Common myeloid progenitor, CD34-positive (primary cell): ENCODE results near the gene CACNA2D4.

Experiments used
- CTCF ChIA-PET: fragments of 350-600 bp; sonication (Branson Sonifier 250); formaldehyde crosslinking; loops from one replicate; lab custom pipeline; 2021; ENCODE audit warnings: antibody characterized with exemption; lab: Charles Lee
- POLR2A ChIA-PET: fragments of 350-600 bp; sonication (Branson Sonifier 250); formaldehyde crosslinking; loops from one replicate; lab custom pipeline; 2021; ENCODE audit warnings: antibody characterized with exemption; lab: Charles Lee
- DNase-seq, 3 donors: peaks; one replicate each; pipeline versions ENCODE4 v3.0.0 to v3.0.0-alpha.2; 2013
- H3K27ac ChIP-seq, 2 experiments: 1 replicate in 1 of 2; 2 replicates in 1 of 2; pipeline ENCODE4 v1.7.0; 2013; ENCODE audit warnings: inconsistent platforms in 2 of 2, low read length in 2 of 2, mild to moderate bottlenecking in 2 of 2, low read depth in 1 of 2, moderate library complexity in 1 of 2; ENCODE audit not compliant: severe bottlenecking in 2 of 2, insufficient read depth in 1 of 2, poor library complexity in 1 of 2
- H3K27me3 ChIP-seq, 5 experiments: replicated peaks in 2 of 5; 1 replicate in 3 of 5; 2 replicates in 2 of 5; pipeline versions ENCODE4 v1.6.1 to v1.7.0; 2013; ENCODE audit warnings: low read length in 4 of 5, mild to moderate bottlenecking in 2 of 5, moderate library complexity in 2 of 5, inconsistent platforms in 1 of 5; ENCODE audit not compliant: insufficient read depth in 5 of 5, control insufficient read depth in 4 of 5
- H3K36me3 ChIP-seq, 4 experiments: 1 replicate in 2 of 4; 2 replicates in 2 of 4; pipeline versions ENCODE4 v1.6.1 to v1.7.0; 2013; ENCODE audit warnings: low read length in 3 of 4, control low read depth in 1 of 4, mild to moderate bottlenecking in 1 of 4; ENCODE audit not compliant: control insufficient read depth in 4 of 4, insufficient read depth in 4 of 4
- H3K4me1 ChIP-seq, 4 experiments: 1 replicate in 3 of 4; 2 replicates in 1 of 4; pipeline versions ENCODE4 v1.6.1 to v1.7.1; 2013; ENCODE audit warnings: low read length in 3 of 4, mild to moderate bottlenecking in 3 of 4, control low read depth in 1 of 4, inconsistent platforms in 1 of 4, moderate library complexity in 1 of 4; ENCODE audit not compliant: control insufficient read depth in 4 of 4, insufficient read depth in 4 of 4; ENCODE audit errors: control extremely low read depth in 1 of 4
- H3K4me3 ChIP-seq, 7 experiments: 1 replicate in 4 of 7; 2 replicates in 3 of 7; pipeline versions ENCODE4 v1.5.1 to v1.7.0; 2013; ENCODE audit warnings: mild to moderate bottlenecking in 7 of 7, low read length in 6 of 7, moderate library complexity in 6 of 7, inconsistent platforms in 2 of 7, low read depth in 2 of 7, control low read depth in 1 of 7; ENCODE audit not compliant: insufficient read depth in 4 of 7, control insufficient read depth in 1 of 7; ENCODE audit errors: extremely low read depth in 1 of 7
- H3K9me3 ChIP-seq, 5 experiments: 1 replicate in 4 of 5; 2 replicates in 1 of 5; pipeline versions ENCODE4 v1.6.1 to v1.7.1; 2013; ENCODE audit warnings: low read length in 4 of 5, mild to moderate bottlenecking in 2 of 5, inconsistent platforms in 1 of 5, low read depth in 1 of 5, moderate library complexity in 1 of 5; ENCODE audit not compliant: control insufficient read depth in 4 of 5, insufficient read depth in 2 of 5; ENCODE audit errors: control extremely low read depth in 1 of 5
- WGBS: methylation state at CpG from one replicate; pipeline ENCODE4 v1.1.5; 2013; ENCODE audit not compliant: insufficient coverage; 5-methylcytosine and 5-hydroxymethylcytosine counted together

CACNA2D4 gene

GRCh38 chr12:1853716-1854115, 64.7 kb downstream of the CACNA2D4 start:
- CTCF ChIA-PET: no interaction called here
- DNase-seq: no peak
- no peak overlapping the region for H3K27ac ChIP-seq
- H3K9me3 ChIP-seq: peaks cover 0 to 44% (median 32%) of the 10 kb centered on the region in 5 experiments
- POLR2A ChIA-PET: no interaction called here
- peaks cover 0 to 1% (median 0%) of the 10 kb centered on the region in 5 experiments for H3K27me3 ChIP-seq
- no peaks in the 10 kb centered on the region for H3K36me3 ChIP-seq
- no peaks in the 10 kb centered on the region for H3K4me1 ChIP-seq
- WGBS: 100% methylated on average over 8 of the region's 8 CpGs
- H3K4me3 ChIP-seq: no peak overlapping the region

GRCh38 chr12:1852076-1852475, 66.4 kb downstream of the CACNA2D4 start:
- DNase-seq: no peak
- no peaks in the 10 kb centered on the region for H3K4me1 ChIP-seq
- ChIA-PET POLR2A (no interaction called here), CTCF (no interaction called here)
- H3K27ac ChIP-seq: no peak overlapping the region
- H3K4me3 ChIP-seq: no peak overlapping the region
- no CpG with 5 or more reads among the region's 1 CpG for WGBS
- no peaks in the 10 kb centered on the region for H3K36me3 ChIP-seq
- H3K9me3 ChIP-seq: peaks cover 0 to 35% (median 29%) of the 10 kb centered on the region in 5 experiments
- no peaks in the 10 kb centered on the region for H3K27me3 ChIP-seq

GRCh38 chr12:1851151-1851701, 67.2 kb downstream of the CACNA2D4 start:
- CTCF ChIA-PET: no interaction called here
- 100% methylated on average over 1 of the region's 7 CpGs for WGBS
- POLR2A ChIA-PET: no interaction called here
- no peaks in the 10 kb centered on the region for H3K4me1 ChIP-seq
- no peak overlapping the region for H3K27ac ChIP-seq
- H3K4me3 ChIP-seq: no peak overlapping the region
- H3K36me3 ChIP-seq: no peaks in the 10 kb centered on the region
- DNase-seq: peak in 2 of 3 donors; percentile 25 to 32
- no peaks in the 10 kb centered on the region for H3K27me3 ChIP-seq
- peaks cover 0 to 27% (median 21%) of the 10 kb centered on the region in 5 experiments for H3K9me3 ChIP-seq

- H3K4me3 ChIP-seq: no peak overlapping the region
- peaks cover 0 to 3% (median 0%) of the 10 kb centered on the region in 4 experiments for H3K4me1 ChIP-seq
- no peaks in the 10 kb centered on the region for H3K36me3 ChIP-seq
- WGBS: 98% methylated on average over 6 of the region's 6 CpGs
- CTCF ChIA-PET: no interaction called here
- H3K9me3 ChIP-seq: peaks cover 0 to 3% (median 0%) of the 10 kb centered on the region in 5 experiments
- no peaks in the 10 kb centered on the region for H3K27me3 ChIP-seq
- no peak for DNase-seq
- H3K27ac ChIP-seq: no peak overlapping the region
- POLR2A ChIA-PET: no interaction called here
Measured at GRCh38 chr12:1848745-1849144, 69.7 kb downstream of the CACNA2D4 start.

GRCh38 chr12:1848146-1848545, 70.3 kb downstream of the CACNA2D4 start:
- no peak for DNase-seq
- no peaks in the 10 kb centered on the region for H3K36me3 ChIP-seq
- ChIA-PET CTCF (no interaction called here), POLR2A (no interaction called here)
- no peaks in the 10 kb centered on the region for H3K27me3 ChIP-seq
- no peak overlapping the region for H3K4me3 ChIP-seq
- H3K4me1 ChIP-seq: peaks cover 0 to 9% (median 0%) of the 10 kb centered on the region in 4 experiments
- no peaks in the 10 kb centered on the region for H3K9me3 ChIP-seq
- 98% methylated on average over 6 of the region's 10 CpGs for WGBS
- no peak overlapping the region for H3K27ac ChIP-seq

GRCh38 chr12:1847411-1847810, 71.0 kb downstream of the CACNA2D4 start:
- ChIA-PET POLR2A (no interaction called here), CTCF (no interaction called here)
- Histone ChIP-seq H3K4me1 (peaks cover 0 to 16% (median 5%) of the 10 kb centered on the region in 4 experiments), H3K4me3 (no peak overlapping the region), H3K27ac (no peak overlapping the region), H3K9me3 (no peaks in the 10 kb centered on the region), H3K27me3 (no peaks in the 10 kb centered on the region), H3K36me3 (no peaks in the 10 kb centered on the region)
- WGBS: no CpG with 5 or more reads among the region's 4 CpGs
- DNase-seq: no peak

- POLR2A ChIA-PET: no interaction called here
- Histone ChIP-seq H3K4me3 (no peak overlapping the region), H3K36me3 (no peaks in the 10 kb centered on the region), H3K27me3 (no peaks in the 10 kb centered on the region), H3K4me1 (peaks cover 0 to 22% (median 11%) of the 10 kb centered on the region in 4 experiments), H3K9me3 (no peaks in the 10 kb centered on the region), H3K27ac (no peak overlapping the region)
- CTCF ChIA-PET: no interaction called here
- WGBS: 96% methylated on average over 18 of the region's 24 CpGs
- no peak for DNase-seq
Measured at GRCh38 chr12:1846421-1847405, 71.7 kb downstream of the CACNA2D4 start.
